AG10803 (cell line): ENCODE data around the gene MAP3K7.

ENCODE experiments used
- DNase-seq: peaks from one replicate; pipeline ENCODE4 v3.0.0; 2010; ENCODE audit warnings: low read depth
- H3K4me3 ChIP-seq: 2 replicates; pipeline ENCODE4 v1.5.1; 2011; ENCODE audit warnings: mild to moderate bottlenecking, low read length, control low read depth
- TF ChIP-seq, protein P1 (sequence below): conservative IDR thresholded peaks from 2 replicates; pipeline ENCODE4 v1.5.1; 2011; ENCODE audit warnings: mild to moderate bottlenecking, low read length, control low read depth, inconsistent platforms

The MAP3K7 gene

GRCh38 chr6:90586836-90587638 lies at the start of gene MAP3K7:
Gene MAP3K7 (minus strand): TSS chr6:90587072. CDS start chr6:90586883, 189 bp downstream.
- H3K4me3 ChIP-seq, result peak within 1 kb of the TSS; percentile 88
- TF ChIP-seq, protein P1, sequence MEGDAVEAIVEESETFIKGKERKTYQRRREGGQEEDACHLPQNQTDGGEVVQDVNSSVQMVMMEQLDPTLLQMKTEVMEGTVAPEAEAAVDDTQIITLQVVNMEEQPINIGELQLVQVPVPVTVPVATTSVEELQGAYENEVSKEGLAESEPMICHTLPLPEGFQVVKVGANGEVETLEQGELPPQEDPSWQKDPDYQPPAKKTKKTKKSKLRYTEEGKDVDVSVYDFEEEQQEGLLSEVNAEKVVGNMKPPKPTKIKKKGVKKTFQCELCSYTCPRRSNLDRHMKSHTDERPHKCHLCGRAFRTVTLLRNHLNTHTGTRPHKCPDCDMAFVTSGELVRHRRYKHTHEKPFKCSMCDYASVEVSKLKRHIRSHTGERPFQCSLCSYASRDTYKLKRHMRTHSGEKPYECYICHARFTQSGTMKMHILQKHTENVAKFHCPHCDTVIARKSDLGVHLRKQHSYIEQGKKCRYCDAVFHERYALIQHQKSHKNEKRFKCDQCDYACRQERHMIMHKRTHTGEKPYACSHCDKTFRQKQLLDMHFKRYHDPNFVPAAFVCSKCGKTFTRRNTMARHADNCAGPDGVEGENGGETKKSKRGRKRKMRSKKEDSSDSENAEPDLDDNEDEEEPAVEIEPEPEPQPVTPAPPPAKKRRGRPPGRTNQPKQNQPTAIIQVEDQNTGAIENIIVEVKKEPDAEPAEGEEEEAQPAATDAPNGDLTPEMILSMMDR, result no peak
- DNase-seq, result peak; percentile 97

DNA sequence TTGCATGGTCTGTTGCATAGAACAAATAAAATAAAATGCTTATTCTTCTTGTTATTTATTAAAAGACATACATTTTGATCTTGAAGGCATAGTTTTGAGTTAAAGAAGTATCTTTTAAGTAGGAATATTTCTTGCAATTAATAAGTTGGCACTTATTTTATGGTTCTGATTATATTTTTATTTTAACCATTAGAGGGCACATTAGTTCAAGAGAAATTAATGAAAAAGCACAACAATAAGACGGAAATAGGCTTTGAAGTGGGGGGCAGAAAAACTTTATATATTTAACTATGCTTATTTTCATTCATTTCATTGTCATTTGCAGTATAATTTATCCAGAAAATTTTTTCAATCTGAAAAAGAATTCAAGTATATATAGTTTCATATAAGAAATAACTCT lies 44.2 kb upstream of the MAP3K7 start:
- H3K4me3 ChIP-seq, result no peak overlapping the region
- TF ChIP-seq, protein P1, result no peak
- no peak for DNase-seq

DNA sequence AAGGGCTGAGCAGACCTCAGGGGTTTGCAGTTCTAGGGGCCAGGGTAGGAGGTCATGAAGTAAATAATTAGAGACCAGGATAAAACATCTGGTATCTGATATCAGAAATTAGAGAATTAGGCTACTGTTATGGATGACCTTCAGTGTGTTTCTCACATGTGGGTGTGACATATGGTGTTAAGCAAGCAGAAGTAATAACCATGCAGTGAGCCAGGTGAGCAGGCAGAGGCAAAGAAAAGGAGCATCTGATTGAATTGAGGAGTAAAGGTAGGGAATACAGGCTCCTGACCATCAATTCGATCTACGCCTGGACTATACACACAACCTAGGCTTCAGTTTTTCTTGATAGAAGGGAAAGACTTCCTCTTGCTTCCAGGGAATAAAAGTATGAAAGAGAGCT lies 34.7 kb upstream of the MAP3K7 start:
- TF ChIP-seq, protein P1, result no peak
- DNase-seq, result no peak
- H3K4me3 ChIP-seq, result no peak overlapping the region

- no peak overlapping the region for H3K4me3 ChIP-seq
- TF ChIP-seq, protein P1, result no peak
- no peak for DNase-seq
Measured at GRCh38 chr6:90619221-90619620, 32.3 kb upstream of the MAP3K7 start.

DNA sequence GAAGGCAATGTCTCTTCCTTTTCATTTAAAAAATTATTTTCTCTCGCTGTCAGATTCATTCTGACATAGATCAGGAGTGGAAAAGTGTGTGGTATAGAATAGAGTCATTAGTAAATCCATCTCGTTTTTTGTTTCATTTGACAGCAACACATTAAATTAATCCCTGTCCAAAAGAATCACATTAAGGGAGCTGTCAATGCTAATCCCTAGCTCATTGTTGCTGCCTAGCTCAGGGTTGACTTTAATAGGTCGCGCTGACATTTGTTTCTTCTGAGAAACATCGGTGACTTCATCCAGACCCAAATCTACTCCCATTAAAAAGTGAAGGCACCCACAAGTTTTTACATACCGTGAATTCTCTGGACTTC lies 25.4 kb upstream of the MAP3K7 start:
- TF ChIP-seq, protein P1, result no peak
- no peak overlapping the region for H3K4me3 ChIP-seq
- no peak for DNase-seq

DNA sequence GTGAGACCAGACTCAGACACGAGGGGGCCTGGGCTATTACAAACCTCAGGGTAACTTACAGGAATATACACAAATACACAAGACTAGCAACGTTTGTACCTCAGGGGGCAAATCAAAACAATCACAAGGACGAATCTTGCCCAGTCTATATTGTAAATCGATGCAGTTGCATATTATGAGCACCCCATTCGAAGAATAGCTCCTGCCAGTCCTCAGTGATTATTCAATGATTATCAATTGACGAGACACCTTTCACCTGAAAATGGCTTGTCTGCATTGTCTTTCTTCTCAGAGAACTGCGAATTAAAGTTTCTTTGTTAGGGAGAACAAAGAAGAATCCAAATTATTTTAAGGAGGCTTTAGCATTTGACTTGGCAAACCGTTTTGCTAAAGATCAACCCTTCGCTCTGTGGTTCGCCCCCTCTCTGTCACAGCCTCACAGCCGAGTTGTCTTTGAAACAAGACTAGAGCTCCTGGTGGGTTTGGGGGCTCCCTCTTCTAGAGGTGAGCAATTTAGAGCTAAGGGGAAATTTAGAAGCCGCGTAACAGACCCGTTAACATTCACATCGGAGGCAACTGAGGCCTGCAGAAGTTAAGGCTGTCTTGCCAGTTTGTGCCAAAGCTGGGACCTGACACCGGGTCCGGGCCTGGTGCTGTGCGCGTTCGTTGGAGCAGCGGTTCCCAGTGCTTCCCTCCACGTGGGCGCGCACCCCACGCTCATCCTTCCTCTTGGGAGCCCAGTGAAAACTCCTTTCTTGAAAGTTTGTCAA lies 24.9 kb upstream of the MAP3K7 start:
- H3K4me3 ChIP-seq, result peak overlapping the region; percentile 62
- TF ChIP-seq, protein P1, result no peak
- DNase-seq, result no peak
